ENCODE measurements around the gene CHN2. TPM values are rescaled to one million over a fixed set of nuclear protein-coding genes. Genes with fewer than 3 reads are reported as not detected.

The CHN2 gene
- total RNA-seq, 2 experiments from 2014 or later, result 1.7 to 1.8 TPM

DNA sequence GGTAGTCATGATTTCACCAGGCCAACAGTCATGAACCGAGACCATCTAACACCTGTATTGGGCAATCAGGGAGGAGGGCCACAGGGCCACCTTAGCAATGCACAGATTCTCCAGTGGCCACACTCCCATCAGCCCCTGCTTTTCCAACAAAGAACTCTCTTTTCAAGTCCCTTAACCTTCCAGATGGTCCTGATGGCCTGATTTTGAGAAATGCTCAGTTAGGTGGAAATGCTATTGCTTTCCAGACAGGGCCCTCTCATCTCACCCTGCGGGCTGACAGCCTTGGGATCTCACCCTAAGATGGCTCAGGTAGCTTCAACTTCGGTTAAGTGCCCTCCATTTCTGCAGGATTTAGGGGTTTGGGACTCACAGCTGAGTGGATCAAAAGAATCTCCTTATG, 237.1 kb downstream of the CHN2 start:
- Mint-ChIP-seq H3K9me3 (no peaks in the 10 kb centered on the region), H3K36me3 (ENCODE audit: low read depth) (no peaks in the 10 kb centered on the region), H3K27me3 (no peaks in the 10 kb centered on the region), H3K4me3 (no peak overlapping the region), H3K4me1 (ENCODE audit: low read depth) (peaks cover 4% of the 10 kb centered on the region), H3K27ac (no peak overlapping the region)
- intact Hi-C loops (cut with micrococcal nuclease), result no loop called here
- TF ChIP-seq, protein P1, sequence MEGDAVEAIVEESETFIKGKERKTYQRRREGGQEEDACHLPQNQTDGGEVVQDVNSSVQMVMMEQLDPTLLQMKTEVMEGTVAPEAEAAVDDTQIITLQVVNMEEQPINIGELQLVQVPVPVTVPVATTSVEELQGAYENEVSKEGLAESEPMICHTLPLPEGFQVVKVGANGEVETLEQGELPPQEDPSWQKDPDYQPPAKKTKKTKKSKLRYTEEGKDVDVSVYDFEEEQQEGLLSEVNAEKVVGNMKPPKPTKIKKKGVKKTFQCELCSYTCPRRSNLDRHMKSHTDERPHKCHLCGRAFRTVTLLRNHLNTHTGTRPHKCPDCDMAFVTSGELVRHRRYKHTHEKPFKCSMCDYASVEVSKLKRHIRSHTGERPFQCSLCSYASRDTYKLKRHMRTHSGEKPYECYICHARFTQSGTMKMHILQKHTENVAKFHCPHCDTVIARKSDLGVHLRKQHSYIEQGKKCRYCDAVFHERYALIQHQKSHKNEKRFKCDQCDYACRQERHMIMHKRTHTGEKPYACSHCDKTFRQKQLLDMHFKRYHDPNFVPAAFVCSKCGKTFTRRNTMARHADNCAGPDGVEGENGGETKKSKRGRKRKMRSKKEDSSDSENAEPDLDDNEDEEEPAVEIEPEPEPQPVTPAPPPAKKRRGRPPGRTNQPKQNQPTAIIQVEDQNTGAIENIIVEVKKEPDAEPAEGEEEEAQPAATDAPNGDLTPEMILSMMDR (IDR thresholded peaks at IDR 0.05), result no peak
- POLR2A ChIA-PET, result no interaction called here
- CTCF ChIA-PET, result interaction anchor here (1.8 kb wide), 1 partner anchor 9 kb away, joined by 4 read pairs; no protein-coding TSS in a partner anchor
- ATAC-seq (no peak), DNase-seq (no peak)

DNA sequence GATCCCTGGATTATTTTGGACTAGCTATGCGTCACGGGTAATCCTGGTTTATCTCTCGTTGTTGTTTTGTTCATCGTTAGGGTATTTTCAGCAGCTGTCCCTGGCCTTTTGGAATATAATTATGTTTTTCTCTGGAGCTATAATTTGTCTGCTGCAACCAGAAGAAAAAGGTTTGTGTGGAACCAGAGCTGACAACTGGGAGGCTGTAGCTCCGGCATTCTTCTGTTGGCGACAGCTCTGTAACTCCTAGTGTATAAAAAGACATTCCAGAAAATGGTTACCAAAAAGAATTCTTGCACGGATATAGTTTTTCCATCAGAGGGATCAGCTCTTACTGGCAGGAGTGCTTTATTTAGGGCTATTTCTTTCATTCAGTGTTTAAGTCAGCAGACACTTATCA, 238.1 kb downstream of the CHN2 start:
- no peak for ATAC-seq
- no peak for DNase-seq
- ChIA-PET CTCF (interaction anchor here (1.8 kb wide), 1 partner anchor 10 kb away, joined by 4 read pairs; no protein-coding TSS in a partner anchor), POLR2A (no interaction called here)
- H3K4me1 Mint-ChIP-seq (ENCODE audit: low read depth), result peaks cover 4% of the 10 kb centered on the region
- intact Hi-C loops (cut with micrococcal nuclease), result no loop called here
- no peaks in the 10 kb centered on the region for H3K27me3 Mint-ChIP-seq
- H3K36me3 Mint-ChIP-seq (ENCODE audit: low read depth), result no peaks in the 10 kb centered on the region
- H3K27ac Mint-ChIP-seq, result no peak overlapping the region
- no peaks in the 10 kb centered on the region for H3K9me3 Mint-ChIP-seq
- H3K4me3 Mint-ChIP-seq, result no peak overlapping the region
- TF ChIP-seq, protein P1 (IDR thresholded peaks at IDR 0.05), result no peak

DNA sequence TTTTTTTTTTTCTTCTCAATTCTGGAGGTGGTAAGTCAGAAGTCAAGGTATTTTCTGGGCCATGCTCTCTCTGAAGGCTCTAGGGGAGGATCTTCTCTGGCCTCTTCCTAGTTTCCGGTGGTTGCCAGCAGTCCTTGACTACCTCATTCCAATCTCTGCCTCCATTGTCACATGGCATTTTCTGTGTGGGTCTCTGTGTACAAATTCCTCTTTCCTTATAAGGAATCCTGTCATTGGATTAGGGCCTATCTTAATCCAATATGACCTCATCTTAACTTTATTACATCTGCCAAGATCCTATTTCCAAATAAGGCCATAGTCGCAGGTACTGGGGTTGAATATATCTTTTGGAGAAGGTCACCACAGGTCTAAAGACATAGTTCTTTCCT, 239.8 kb downstream of the CHN2 start:
- no peak overlapping the region for H3K27ac Mint-ChIP-seq
- ATAC-seq (no peak), DNase-seq (no peak)
- POLR2A ChIA-PET, result no interaction called here
- no peaks in the 10 kb centered on the region for H3K9me3 Mint-ChIP-seq
- intact Hi-C loops (cut with micrococcal nuclease), result no loop called here
- TF ChIP-seq, protein P1 (IDR thresholded peaks at IDR 0.05), result no peak
- no peak overlapping the region for H3K4me3 Mint-ChIP-seq
- no peaks in the 10 kb centered on the region for H3K36me3 Mint-ChIP-seq (ENCODE audit: low read depth)
- CTCF ChIA-PET, result no interaction called here
- H3K4me1 Mint-ChIP-seq (ENCODE audit: low read depth), result peaks cover 4% of the 10 kb centered on the region
- no peaks in the 10 kb centered on the region for H3K27me3 Mint-ChIP-seq

DNA sequence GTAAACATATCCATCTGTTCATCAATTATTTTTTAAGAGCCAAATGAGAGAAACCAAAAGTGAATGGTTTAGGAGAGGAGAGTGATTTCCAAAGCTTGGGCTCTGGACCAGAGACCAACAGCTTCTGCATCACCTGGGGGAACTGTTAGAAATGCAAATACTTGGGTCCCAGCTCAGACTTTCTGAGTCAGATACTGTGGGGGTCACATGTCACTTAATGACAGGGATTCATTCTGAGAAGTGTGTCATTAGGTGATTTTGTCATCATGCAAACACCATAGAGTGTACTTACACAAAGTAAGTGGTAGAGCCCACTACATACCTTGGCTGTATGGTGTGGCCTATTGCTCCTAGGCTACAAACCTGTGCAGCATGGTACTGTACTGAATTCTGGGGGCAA, 240.6 kb downstream of the CHN2 start:
- Mint-ChIP-seq H3K4me1 (ENCODE audit: low read depth) (peaks cover 4% of the 10 kb centered on the region), H3K36me3 (ENCODE audit: low read depth) (no peaks in the 10 kb centered on the region), H3K9me3 (no peaks in the 10 kb centered on the region), H3K4me3 (no peak overlapping the region), H3K27me3 (no peaks in the 10 kb centered on the region), H3K27ac (no peak overlapping the region)
- intact Hi-C loops (cut with micrococcal nuclease), result no loop called here
- no peak for ATAC-seq
- ChIA-PET CTCF (no interaction called here), POLR2A (no interaction called here)
- no peak for DNase-seq
- TF ChIP-seq, protein P1 (IDR thresholded peaks at IDR 0.05), result no peak

DNA sequence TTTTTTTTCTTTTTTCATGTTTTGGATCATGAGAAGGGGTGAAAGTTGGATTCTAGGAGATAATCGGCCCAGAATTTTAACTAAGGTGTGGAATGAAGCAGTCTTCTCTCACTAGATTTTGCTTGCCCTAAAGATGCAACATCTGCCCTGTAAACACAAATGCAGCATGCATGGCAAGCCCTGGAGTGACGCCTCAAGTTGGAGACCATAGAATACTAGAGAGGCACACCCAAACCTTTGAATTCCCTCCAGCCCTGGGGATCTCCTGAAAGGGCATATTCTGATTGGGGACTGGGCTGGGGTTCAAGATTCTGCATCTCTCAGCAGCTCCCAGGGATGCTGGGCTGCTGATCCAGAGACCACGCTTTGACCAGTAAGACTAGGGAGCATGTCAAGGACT, 241.3 kb downstream of the CHN2 start:
- ChIA-PET POLR2A (no interaction called here), CTCF (interaction anchor here (1.0 kb wide), 1 partner anchor 34 kb away, joined by 3 read pairs; no protein-coding TSS in a partner anchor)
- Mint-ChIP-seq H3K9me3 (no peaks in the 10 kb centered on the region), H3K27ac (no peak overlapping the region), H3K27me3 (no peaks in the 10 kb centered on the region), H3K4me3 (no peak overlapping the region), H3K36me3 (ENCODE audit: low read depth) (no peaks in the 10 kb centered on the region), H3K4me1 (ENCODE audit: low read depth) (peaks cover 4% of the 10 kb centered on the region)
- no peak for DNase-seq
- no peak for ATAC-seq
- intact Hi-C loops (cut with micrococcal nuclease), result no loop called here
- TF ChIP-seq, protein P1 (IDR thresholded peaks at IDR 0.05), result no peak

Measured in activated CD8-positive, alpha-beta T cell treated with anti-CD3 and anti-CD28 coated beads for 36 hours (primary cell).